ENCODE measurements around the gene STEAP2.
"Not testable (repeated sequence)": the region's sequence is repeated elsewhere in the genome, so short reads cannot be mapped to it uniquely, and the experiment has no call there.

The STEAP2 gene

GRCh38 chr7:90238022-90238421 is 26.5 kb downstream of the STEAP2 start:
- DNase-seq: no peak

GRCh38 chr7:90238583-90238982 is 27.0 kb downstream of the STEAP2 start:
- no peak for DNase-seq

GRCh38 chr7:90239050-90239449 is 27.5 kb downstream of the STEAP2 start:
- DNase-seq: no peak

- no peak for DNase-seq
Observed at GRCh38 chr7:90239625-90240228, 28.2 kb downstream of the STEAP2 start.

- no peak for DNase-seq
Observed at GRCh38 chr7:90242369-90243168, 31.0 kb downstream of the STEAP2 start.

GRCh38 chr7:90243556-90243955 is 32.0 kb downstream of the STEAP2 start:
- no peak for DNase-seq

GRCh38 chr7:90244565-90244908 is 33.0 kb downstream of the STEAP2 start:
- no peak for DNase-seq

- peak; percentile 82 for DNase-seq
Observed at GRCh38 chr7:90244909-90245851, 33.6 kb downstream of the STEAP2 start, which contains the start of gene CFAP69. TSS of gene CFAP69 (plus strand) at chr7:90245174. CDS start at chr7:90245425, 251 bp downstream.

GRCh38 chr7:90246171-90246570 is 34.6 kb downstream of the STEAP2 start:
- peak; percentile 35 for DNase-seq

- no peak for DNase-seq
Observed at GRCh38 chr7:90248706-90249105, 37.2 kb downstream of the STEAP2 start.

- peak; percentile 80 for DNase-seq
Observed at GRCh38 chr7:90250601-90251303, 39.2 kb downstream of the STEAP2 start.

- peak; percentile 32 for DNase-seq
Observed at GRCh38 chr7:90251304-90251635, 39.7 kb downstream of the STEAP2 start.

- not testable (repeated sequence) for DNase-seq
Observed at GRCh38 chr7:90256011-90256410, 44.5 kb downstream of the STEAP2 start.

GRCh38 chr7:90256778-90257177 is 45.2 kb downstream of the STEAP2 start:
- no peak for DNase-seq

- DNase-seq: no peak
Observed at GRCh38 chr7:90261441-90261840, 49.9 kb downstream of the STEAP2 start.

GRCh38 chr7:90262438-90262837 is 50.9 kb downstream of the STEAP2 start:
- peak; percentile 46 for DNase-seq

- peak; percentile 68 for DNase-seq
Observed at GRCh38 chr7:90266808-90267207, 55.3 kb downstream of the STEAP2 start.

GRCh38 chr7:90267263-90267858 is 55.8 kb downstream of the STEAP2 start:
- DNase-seq: no peak

GRCh38 chr7:90269163-90269562 is 57.6 kb downstream of the STEAP2 start:
- DNase-seq: no peak

GRCh38 chr7:90270431-90271178 is 59.1 kb downstream of the STEAP2 start:
- no peak for DNase-seq

GRCh38 chr7:90271753-90272152 is 60.2 kb downstream of the STEAP2 start:
- peak; percentile 86 for DNase-seq
